GM10248 (cell line): ENCODE measurements around the gene PPHLN1.

Experiments
- CTCF ChIA-PET: fragments of 300-600 bp; sonication (Branson Sonifier 250); formaldehyde crosslinking; extraction: SDS; loops from one replicate; lab custom pipeline; 2021; ENCODE audit warnings: antibody characterized with exemption; lab: Yijun Ruan, JAX
- POLR2A ChIA-PET: fragments of 350-650 bp; sonication (Branson Sonifier 250); formaldehyde crosslinking; extraction: SDS; loops from one replicate; lab custom pipeline; 2020; ENCODE audit warnings: antibody characterized with exemption; lab: Yijun Ruan, JAX
- DNase-seq: peaks from one replicate; pipeline ENCODE4 v3.0.0; 2012; ENCODE audit errors: extremely low spot score
- TF ChIP-seq, protein P1 (sequence below): IDR thresholded peaks from 2 replicates; pipeline ENCODE4 v1.5.1; 2012; ENCODE audit warnings: mild to moderate bottlenecking, low read depth; ENCODE audit errors: extremely low read depth, missing control alignments, control extremely low read depth

Gene PPHLN1

GRCh38 chr12:42482748-42483520, 157.0 kb downstream of the PPHLN1 start:
- DNase-seq = peak; percentile 88
- ChIA-PET CTCF (interaction anchor here (0.7 to 6.4 kb wide), 27 partner anchors 8 to 1164 kb away, joined by 3 to 85 read pairs (median 4); no protein-coding TSS in a partner anchor), POLR2A (no interaction called here)
- TF ChIP-seq, protein P1, sequence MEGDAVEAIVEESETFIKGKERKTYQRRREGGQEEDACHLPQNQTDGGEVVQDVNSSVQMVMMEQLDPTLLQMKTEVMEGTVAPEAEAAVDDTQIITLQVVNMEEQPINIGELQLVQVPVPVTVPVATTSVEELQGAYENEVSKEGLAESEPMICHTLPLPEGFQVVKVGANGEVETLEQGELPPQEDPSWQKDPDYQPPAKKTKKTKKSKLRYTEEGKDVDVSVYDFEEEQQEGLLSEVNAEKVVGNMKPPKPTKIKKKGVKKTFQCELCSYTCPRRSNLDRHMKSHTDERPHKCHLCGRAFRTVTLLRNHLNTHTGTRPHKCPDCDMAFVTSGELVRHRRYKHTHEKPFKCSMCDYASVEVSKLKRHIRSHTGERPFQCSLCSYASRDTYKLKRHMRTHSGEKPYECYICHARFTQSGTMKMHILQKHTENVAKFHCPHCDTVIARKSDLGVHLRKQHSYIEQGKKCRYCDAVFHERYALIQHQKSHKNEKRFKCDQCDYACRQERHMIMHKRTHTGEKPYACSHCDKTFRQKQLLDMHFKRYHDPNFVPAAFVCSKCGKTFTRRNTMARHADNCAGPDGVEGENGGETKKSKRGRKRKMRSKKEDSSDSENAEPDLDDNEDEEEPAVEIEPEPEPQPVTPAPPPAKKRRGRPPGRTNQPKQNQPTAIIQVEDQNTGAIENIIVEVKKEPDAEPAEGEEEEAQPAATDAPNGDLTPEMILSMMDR = peak; percentile 98

DNA sequence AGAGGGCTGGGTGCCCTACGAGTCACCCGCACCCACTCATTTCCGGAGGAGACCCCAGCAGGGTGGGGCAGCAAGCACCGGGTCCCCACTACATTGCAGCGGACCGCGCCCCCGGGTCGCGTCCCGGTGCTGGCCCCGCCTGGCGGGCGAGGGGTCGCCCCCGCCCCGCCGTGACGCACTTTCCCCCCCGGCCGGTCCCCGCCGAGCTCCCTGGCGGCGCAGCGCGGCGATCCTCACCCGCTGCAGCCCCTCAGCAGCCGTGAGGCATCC, 157.5 kb downstream of the PPHLN1 start:
- CTCF ChIA-PET = interaction anchor here (0.7 to 6.4 kb wide), 28 partner anchors 7 to 1399 kb away, joined by 3 to 85 read pairs (median 4); no protein-coding TSS in a partner anchor
- TF ChIP-seq, protein P1 = no peak
- DNase-seq = peak; percentile 53
- POLR2A ChIA-PET = no interaction called here

DNA sequence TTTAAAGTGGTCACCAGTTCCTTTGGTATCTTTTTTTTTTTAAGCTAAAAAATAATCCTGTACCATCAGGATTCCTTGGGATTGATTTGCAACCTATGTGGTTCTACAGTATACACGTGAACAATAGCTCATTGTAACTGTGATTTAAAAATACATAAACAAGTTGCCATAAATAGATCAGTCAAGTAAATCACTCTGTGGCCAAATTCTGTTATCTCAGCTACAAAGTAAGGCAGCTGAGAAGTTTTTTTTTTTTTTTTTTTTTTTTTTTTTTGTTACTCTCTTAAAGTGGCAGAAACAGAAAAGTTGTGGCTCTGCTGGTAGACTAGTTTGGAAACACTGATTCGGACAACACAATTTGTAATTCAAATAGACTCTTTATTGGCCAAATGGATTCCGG, 159.0 kb downstream of the PPHLN1 start:
- TF ChIP-seq, protein P1 = no peak
- DNase-seq = no peak
- POLR2A ChIA-PET = interaction anchor here (0.5 to 0.6 kb wide), 2 partner anchors 11 to 453 kb away, joined by 4 to 7 read pairs; no protein-coding TSS in a partner anchor
- CTCF ChIA-PET = interaction anchor here (0.9 to 6.4 kb wide), 10 partner anchors 11 to 1398 kb away, joined by 3 to 49 read pairs (median 6); no protein-coding TSS in a partner anchor

GRCh38 chr12:42485823-42486222, 159.9 kb downstream of the PPHLN1 start:
- CTCF ChIA-PET = interaction anchor here (1.9 to 6.4 kb wide), 3 partner anchors 10 to 84 kb away, joined by 8 to 49 read pairs (median 8); no protein-coding TSS in a partner anchor
- DNase-seq = no peak
- POLR2A ChIA-PET = no interaction called here
- TF ChIP-seq, protein P1 = no peak

DNA sequence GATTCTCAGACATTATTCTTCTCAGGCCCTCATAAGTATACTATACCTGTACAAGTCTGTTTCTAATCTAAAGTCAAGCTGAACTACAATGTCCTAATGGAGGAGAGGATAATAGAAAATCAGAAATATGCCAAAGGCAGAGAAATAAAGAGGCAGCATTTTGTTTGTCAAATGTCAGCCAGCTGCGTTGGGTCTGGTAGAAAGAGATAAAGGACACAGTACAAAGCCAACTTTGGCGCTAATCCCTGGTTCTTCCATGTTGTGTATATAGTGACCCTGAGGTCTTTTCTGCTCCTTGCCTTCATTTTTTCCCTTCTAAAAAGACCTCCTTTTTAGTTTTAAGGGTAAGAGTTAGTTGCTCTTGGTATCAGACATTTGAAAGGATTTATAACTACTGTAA, 160.4 kb downstream of the PPHLN1 start:
- TF ChIP-seq, protein P1 = no peak
- ChIA-PET POLR2A (no interaction called here), CTCF (interaction anchor here (1.9 to 6.4 kb wide), 3 partner anchors 10 to 83 kb away, joined by 8 to 49 read pairs (median 8); no protein-coding TSS in a partner anchor)
- DNase-seq = no peak

- CTCF ChIA-PET = interaction anchor here (0.9 to 3.9 kb wide), 6 partner anchors 7 to 466 kb away, joined by 3 to 19 read pairs (median 4); no protein-coding TSS in a partner anchor
- no peak for DNase-seq
- TF ChIP-seq, protein P1 = no peak
- POLR2A ChIA-PET = no interaction called here
These were observed 164.4 kb downstream of the PPHLN1 start for GRCh38 chr12:42490261-42490842.
